ENCODE data around the gene EFNA2.

DNA sequence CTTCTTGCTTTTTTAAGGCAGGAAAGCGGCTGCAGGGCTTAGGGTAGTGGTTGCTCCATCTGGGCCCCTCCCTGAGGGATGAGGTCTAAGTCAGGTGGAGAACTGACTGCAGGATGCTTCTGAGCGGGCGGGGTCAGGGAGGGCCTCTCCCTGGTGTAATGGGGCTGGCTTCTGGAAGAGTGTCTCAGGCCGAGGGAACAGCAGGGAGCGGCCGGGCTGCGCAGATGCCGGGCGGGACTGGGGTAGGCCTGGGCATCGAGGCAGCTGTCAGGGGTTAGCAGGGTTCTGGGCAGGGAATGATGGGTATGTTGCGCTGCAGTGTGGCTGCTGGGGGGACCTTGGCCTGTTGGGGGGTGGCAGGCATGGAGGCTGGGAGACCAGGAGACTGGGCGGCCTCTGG, 7.6 kb upstream of the EFNA2 start:
- TF ChIP-seq, protein P1, sequence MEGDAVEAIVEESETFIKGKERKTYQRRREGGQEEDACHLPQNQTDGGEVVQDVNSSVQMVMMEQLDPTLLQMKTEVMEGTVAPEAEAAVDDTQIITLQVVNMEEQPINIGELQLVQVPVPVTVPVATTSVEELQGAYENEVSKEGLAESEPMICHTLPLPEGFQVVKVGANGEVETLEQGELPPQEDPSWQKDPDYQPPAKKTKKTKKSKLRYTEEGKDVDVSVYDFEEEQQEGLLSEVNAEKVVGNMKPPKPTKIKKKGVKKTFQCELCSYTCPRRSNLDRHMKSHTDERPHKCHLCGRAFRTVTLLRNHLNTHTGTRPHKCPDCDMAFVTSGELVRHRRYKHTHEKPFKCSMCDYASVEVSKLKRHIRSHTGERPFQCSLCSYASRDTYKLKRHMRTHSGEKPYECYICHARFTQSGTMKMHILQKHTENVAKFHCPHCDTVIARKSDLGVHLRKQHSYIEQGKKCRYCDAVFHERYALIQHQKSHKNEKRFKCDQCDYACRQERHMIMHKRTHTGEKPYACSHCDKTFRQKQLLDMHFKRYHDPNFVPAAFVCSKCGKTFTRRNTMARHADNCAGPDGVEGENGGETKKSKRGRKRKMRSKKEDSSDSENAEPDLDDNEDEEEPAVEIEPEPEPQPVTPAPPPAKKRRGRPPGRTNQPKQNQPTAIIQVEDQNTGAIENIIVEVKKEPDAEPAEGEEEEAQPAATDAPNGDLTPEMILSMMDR (IDR thresholded peaks at IDR 0.05) = no peak
- TF ChIP-seq EP300 (IDR thresholded peaks at IDR 0.05; ENCODE audit: low read depth) = no peak
- TF ChIP-seq POLR2A (IDR thresholded peaks at IDR 0.05) = no peak
- TF ChIP-seq POLR2AphosphoS5 (IDR thresholded peaks at IDR 0.05) = no peak
